NCI-H2081 (cell line): Measurements from ENCODE around the gene LEKR1.
"Not testable (repeated sequence)": the region's sequence is repeated elsewhere in the genome, so short reads cannot be mapped to it uniquely, and the experiment has no call there.

Source experiments
- DNase-seq, 2 experiments: peaks; one replicate each; lab custom pipeline; 2025; lab: John Stamatoyannopoulos, UW

LEKR1 gene

DNA sequence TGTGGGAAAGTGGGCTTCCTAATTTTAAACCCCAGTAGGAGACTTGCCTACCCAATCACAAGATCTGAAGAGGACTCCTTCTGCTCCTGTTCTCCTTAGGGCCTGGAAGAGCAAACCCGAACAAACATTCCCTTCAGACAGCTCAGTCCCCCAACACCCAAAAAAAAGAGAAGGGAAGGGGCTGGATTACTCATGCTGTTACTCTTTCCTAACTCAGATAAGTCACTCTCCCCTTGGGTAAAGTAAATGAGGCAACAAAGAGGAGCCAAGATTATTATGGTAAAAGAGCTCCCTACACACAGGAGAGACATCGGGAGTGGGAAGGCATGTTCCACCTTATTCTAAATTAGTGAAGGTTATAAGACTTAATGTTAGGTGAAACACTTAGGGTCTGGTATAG lies 18.1 kb upstream of the LEKR1 start:
- no peak for DNase-seq

- DNase-seq, result no peak
Observed at GRCh38 chr3:156811089-156811862, 14.9 kb upstream of the LEKR1 start.

DNA sequence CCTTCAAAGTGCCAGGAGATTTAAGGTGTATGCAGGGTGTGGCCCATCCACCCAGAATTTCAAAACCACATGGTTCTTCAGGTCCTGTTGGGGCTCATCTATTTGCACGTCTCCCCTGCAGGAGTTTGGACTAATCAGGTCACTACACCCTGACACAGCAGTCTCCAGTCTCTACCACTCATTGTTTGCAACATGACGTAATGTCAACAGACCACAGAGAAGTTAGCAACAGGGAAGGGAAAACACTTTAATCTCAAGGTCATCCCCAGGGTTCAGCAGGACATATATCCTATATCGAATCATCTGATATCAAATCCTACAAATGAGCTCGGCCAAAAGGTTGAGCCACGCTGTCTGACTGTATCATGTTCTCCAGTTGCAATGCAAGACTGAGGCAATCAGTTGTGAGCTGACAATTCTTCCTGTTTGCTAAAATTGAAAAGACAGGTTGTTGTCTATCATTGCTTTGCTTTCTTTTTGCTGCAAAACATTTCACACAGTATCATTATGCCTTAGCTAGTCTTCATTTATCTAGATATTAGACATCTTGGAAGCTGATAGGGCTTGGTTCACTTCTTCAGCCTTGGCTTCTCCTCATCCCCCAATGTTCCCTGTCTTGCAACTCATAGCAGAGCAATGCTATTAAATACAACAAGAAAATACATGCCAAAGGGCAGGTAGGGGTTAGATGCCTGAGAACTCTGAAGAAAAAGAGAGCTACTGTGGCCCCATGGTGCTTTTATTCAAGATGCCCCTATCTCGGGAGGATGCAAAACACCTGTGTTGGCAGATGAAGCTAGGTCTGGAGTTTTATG lies 13.4 kb upstream of the LEKR1 start:
- peak in 1 of 2 experiments; percentile 9 for DNase-seq

DNA sequence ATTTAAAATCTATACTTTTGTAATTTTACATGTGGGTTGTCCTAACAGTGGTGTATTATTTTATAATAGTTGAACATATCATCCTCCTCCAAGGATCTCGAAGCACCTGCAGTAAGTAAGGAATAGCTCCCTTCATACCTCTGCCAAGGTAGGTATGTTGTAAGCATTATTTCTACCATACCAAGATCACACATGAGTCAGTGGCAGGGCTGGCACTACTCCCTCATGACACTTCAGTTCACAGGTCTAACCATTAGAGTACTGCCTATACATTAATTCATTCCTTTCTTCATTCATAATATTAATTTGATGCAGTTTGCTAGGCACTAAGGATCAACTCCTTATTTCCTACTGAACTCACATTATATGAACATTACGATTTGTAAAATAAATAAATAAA lies 11.9 kb upstream of the LEKR1 start:
- no peak for DNase-seq

- no peak for DNase-seq
Observed at GRCh38 chr3:156816091-156816793, 9.9 kb upstream of the LEKR1 start.

DNA sequence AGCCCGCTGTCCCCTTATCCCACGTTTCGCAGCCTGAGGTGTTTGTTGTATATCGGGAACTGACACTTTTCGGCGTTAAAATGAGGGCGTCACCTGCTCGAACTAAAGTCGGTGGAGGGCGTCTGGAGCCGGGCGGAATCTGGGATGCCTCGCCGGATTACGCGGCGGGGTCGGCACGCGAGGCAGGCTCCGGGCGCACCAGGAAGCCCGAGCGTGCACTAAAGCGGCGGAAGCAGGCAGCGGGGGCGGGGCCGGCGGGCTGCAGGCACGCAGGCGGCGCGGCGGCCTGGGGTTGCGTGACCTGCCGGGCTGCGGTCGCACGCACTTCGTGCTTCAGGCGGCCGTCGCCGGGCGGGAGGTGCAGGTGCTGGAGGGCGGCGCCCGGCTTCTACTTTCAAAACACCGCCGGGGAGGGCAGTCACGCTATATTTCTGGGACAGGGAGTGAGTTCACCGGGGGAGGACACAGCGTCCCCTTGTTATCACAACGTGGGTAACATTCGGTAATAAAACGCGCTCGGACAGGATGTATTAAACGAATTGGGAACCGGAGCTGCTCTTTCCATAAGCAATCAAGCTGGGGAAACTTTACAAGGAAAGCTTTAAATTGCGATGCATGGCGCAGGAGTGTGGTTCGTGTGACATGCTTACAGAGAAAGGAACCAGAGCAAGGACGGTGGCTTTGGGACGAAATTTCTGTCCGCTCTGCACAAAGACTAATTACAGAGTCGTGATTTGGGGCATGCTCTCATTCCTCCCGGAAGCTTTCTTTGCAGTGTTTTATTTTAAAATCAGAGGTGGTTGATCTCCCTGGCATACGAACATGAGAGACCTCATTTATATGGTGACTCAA lies 9.1 kb upstream of the LEKR1 start:
- peak; percentile 86 for DNase-seq

DNA sequence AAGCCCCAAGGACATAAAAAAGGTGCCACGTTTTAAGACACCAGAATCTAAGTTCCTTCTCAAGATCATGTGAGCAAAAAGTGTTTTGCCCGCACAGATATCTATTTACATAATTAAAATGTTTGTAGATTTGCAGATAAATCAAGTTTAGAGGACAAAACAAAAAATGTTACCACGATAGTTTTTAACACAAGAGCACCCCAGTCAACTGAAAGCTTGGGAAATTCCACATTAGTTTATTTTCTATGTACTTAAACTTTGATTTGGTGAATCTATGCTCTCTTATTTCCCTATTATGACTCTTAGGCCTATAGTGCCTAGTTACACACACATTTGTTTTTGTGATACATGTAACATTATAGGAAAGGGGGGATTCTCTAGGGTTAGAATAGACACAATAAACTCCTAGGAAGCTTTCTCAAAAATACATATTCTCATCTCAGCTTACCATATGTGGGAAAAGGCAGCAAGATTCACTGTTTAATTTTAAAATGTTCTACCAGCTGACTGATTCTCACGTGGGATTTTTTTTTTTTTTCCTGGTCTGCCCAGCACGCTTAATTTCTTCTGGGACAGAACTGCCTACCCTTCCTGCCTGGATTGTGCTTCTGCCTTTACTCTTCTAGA lies 8.4 kb upstream of the LEKR1 start:
- no peak for DNase-seq

DNA sequence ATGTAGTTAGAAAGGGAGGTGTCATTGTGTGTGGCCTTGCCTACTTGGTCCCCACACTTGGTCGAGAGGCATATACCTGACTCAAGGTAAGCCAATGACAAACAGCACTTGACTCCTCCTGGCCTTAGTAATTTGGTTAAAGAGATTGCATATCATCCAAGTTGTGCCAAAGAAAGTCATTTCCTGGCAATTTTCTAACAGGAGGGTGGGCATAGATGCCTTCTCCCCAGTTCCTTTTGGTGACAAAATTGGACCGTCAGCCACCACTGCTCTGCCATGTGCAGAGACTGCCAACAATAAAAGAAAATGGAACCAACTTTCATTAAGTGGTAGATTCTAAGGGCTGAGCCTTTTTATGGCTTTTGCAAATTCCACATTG lies 7.9 kb upstream of the LEKR1 start:
- DNase-seq, result no peak

DNA sequence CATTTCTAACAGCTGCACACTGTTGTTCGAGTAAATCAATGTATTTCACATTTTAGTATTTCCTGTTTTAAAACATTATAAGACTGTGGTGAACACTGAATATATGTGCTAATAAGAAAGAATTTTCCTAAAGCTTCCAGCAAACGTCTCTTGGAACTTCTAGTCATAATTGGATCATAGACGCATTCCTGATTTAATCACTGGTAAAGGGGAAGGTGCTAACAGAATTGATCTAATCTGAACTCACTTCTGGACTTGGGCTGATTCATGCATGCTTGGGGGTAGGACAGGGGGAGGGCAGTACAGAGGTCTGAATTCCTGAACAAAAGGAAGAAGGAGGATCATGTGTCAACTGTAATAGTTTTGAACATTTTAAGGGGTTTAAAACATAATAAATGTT lies 7.3 kb upstream of the LEKR1 start:
- DNase-seq, result no peak

DNA sequence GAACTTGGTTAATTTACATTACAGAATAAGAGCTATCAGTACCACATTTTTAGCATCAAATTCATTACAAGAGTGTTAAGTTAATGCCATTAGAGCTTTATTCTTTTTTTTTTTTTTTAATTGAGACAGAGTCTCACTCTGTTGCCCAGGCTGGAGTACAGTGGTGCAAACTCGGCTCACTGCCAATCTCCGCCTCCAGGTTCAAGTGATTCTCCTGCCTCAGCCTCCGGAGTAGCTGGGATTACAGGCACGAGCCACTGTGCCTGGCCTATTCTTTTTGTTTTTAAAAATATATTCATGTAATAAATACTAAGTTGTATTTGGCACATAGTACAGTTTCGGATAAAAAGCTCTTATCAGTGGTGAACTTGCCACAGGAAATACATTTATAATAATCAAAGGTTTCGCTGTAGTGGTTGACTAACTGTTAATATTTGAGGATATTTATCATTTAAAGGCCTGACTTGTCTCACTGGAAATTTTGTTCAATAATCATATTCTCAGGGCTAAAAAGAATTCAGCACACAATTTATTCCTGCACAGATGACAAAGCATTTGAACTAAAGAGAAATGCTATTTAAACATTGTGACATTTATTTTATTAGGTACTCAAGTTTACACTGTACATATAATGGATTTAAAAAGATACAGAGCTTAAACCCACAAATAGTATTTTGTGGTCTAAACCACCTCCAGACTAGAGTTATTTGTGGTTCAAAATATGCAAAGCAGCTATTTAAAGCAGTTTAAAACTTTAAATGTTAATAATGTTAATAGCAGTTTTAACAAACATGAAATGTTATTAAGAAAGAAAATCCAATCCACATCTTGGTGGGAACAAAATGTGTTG lies 6.1 kb upstream of the LEKR1 start:
- DNase-seq, result no peak

DNA sequence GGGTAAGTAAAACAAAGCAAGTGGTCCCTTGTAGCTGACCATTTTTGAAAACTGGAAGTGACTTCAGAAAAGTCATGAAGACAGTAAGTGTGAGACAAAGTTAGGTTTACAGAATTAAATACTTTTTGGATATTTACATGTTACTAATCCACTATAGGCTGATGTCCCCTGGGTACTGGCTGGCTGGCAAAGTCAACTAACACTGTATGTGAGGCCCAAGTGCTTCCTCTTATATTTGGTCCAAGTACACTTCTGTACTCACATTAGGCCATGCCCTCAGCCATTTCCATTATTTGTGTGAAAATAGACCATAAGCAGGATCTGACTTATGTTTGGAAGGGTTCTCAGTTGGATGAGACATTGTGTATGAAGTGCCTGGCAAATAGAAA lies 5.5 kb upstream of the LEKR1 start:
- DNase-seq, result no peak

DNA sequence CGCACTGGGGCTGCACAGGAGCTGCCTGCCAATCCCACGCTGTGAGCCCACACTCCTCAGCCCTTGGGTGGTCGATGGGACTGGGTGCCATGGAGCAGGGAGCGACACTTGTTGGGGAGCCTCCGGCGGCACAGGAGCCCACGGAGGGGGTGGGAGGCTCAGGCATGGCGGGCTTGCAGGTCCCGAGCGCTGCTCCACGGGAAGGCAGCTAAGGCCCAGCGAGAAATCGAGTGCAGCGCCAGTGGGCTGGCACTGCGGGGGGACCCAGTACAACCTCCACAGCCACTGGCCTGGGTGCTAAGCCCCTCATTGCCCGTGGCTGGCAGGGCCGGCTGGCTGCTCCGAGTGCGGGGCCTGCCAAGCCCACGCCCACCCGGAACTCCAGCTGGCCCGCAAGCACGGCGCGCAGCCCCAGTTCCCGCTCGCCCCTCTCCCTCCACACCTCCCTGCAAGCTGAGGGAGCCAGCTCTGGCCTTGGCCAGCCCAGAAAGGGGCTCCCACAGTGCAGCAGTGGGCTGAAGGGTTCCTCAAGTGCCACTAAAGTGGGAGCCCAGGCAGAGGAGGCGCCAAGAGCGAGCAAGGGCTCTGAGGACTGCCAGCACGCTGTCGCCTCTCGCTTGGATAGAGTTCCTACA lies 3.4 kb upstream of the LEKR1 start:
- not testable (repeated sequence) for DNase-seq

DNA sequence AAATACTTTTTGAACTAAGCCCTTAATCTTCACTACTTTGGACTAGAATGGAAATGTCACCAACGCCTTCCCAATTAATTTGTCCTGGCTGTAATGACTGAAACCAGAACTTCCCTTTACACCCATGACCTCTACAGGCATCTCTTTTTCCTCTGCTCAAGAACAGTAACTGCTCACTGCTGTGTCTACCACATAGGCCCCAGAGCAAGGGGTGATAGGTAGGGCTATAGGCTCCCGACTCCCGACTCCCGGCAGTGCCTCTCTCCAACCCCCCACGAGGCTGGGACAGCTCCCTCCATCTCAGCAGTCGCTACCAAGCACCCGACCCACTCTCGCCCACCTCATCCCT lies 384 bp upstream of the LEKR1 start:
- DNase-seq, result no peak

- DNase-seq, result no peak
Observed at GRCh38 chr3:156826896-156827882, 1.0 kb downstream of the LEKR1 start.

- no peak for DNase-seq
Observed at GRCh38 chr3:156831006-156831405, 4.9 kb downstream of the LEKR1 start.

DNA sequence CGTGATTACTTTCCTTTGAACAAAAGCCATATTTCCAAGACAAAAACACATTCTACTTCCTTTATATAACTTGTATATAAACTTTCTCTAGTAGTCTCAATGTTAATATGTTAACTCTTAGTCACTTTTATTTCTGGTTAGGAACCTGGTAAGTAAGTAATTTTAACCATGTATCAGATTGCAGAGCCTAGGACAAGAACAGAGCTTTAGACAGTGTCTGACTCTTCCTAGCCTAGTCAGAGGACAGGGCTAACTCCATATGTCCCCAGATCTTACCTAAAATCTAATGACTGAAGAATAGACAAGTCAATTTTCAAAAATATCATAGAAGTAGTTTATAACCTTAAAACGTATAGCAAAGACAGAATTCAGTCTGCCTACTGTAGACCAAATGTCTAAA lies 8.3 kb downstream of the LEKR1 start:
- DNase-seq, result no peak

- no peak for DNase-seq
Observed at GRCh38 chr3:156834962-156835535, 8.9 kb downstream of the LEKR1 start.

DNA sequence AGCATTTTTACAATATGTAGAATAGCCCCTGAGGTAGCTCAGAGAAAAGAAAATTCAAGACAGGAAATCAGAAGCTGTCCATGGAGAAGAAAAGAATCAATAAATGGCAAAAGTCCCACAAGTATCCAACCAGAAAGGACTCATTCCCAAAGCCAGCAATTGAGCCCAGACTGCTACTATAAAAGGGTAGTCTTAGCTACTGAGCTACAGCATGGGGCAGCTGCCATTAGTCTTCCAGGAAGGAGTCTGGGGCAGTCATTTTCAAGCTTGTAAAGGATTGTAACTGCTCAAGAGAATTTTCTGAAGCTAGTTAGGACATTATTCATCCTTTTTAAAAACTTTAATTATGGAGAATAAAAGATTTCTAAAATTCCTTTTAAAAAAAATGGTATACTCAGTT lies 10.5 kb downstream of the LEKR1 start:
- DNase-seq, result no peak

DNA sequence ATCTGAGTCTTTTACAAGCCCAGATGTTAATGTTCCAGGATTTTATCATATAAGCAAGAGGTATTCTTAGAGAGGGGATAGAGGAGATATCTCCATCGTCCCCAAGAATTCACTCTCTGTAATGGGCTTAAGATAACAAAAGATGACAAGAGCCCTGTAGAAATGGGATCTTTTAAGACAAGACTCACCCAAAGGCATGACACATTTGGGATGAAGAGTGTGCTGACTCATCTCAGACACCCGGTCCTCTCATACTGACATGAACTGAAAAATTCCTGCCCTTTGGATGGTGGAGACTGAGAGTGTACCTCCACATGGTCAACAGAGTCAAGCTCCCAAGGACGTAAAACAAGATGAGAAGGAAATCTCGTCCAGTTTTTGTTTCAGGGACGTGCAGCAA lies 11.0 kb downstream of the LEKR1 start:
- no peak for DNase-seq
